Measurements from ENCODE around the gene INPP5A.
"Not testable (repeated sequence)": the region's sequence is repeated elsewhere in the genome, so short reads cannot be mapped to it uniquely, and the experiment has no call there.

Gene INPP5A

DNA sequence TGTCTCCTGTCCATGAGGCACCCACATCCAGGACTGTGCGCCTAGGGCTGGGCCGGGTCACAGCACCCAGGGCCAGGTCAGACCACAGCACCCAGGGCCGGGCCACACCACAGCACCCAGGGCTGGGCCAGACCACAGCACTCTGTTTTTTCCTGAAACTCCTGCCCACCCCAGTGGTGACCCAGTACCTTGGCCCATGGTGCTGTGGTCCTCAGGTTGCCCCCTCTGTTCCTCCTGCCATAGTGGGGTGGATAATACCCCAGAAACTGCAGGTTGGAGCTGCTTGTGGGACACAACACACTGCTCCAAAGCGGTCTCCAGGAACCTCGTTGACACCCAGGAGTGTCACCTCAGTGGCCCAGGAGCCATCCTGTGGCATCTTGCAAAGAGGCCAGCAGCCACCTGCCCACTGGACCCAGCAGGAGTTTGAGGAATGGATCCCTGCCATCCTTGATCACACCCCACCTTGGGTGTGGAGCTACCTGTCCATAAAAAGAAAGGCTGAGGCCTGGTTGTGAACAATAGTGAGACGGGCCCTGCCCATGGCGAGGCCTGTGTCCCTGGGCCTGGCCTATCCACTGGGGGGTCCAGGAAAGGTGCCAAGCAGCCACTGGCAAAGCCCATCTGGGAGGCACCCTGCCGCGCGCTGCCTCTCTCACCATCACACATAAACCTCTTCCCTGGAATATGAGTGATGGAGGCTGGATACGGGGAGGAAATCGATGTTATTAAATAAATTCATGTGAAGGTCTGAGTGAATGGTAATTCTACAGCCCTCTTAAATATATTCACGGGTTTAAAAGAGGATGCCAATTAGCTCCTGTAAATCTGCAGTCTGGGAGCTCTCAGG is 159.4 kb downstream of the INPP5A start:
- DNase-seq (ENCODE audit: low spot score) = peak; percentile 10

DNA sequence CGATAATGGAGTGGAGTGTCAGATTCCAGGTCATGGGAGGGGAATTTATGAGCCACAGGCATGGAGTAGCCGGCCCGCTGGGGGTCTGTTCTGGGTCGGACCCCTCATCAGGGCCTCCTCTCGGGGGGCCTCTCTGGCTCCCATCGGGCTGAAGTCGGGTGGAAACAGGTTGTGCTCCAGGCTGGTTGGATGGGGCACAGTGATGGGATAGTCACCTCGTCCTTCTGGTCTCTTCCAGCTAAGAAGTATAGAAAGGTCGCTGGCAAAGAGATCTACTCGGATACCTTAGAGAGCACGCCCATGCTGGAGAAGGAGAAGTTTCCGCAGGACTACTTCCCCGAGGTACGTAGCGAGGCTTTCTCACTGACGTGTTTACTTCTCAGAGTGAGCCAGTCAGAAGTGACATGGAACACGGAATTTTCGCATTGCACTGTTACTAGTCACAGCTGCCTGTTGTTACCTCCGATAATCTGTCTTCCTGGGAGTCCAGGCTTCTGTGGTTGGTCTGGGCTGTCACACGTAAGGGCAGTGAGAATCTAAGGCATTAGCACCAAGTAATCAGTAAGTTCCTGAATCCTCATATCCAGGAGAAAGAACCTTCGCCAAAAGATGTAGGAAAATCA is 160.1 kb downstream of the INPP5A start:
- DNase-seq (ENCODE audit: low spot score) = no peak

DNA sequence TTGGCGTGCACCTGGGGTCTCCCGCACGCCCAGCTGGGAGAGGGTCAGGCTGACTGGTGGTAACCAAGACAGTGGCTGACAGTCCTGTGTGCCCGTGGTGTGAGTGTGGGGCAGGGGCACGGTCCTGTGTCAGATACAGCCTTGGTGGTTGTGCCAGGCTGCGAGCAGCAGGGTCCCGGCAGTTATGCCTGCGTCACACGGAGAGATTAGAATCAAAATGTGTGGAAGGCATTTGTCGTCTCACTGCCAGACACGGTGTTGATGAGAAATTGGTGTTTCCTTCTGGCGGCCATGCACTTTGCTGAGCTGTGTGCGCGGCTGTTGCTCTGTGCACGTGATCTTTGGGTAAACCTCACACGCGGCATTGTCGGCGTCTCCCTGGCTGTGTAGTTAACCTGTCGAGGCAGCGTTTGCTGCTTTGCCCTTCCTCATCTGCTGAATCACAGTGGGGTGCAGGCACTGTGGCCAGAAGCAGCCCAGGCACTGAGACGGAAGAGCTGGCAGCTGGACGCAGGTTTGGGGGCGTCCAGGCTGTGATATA is 160.7 kb downstream of the INPP5A start:
- DNase-seq (ENCODE audit: low spot score) = no peak

DNA sequence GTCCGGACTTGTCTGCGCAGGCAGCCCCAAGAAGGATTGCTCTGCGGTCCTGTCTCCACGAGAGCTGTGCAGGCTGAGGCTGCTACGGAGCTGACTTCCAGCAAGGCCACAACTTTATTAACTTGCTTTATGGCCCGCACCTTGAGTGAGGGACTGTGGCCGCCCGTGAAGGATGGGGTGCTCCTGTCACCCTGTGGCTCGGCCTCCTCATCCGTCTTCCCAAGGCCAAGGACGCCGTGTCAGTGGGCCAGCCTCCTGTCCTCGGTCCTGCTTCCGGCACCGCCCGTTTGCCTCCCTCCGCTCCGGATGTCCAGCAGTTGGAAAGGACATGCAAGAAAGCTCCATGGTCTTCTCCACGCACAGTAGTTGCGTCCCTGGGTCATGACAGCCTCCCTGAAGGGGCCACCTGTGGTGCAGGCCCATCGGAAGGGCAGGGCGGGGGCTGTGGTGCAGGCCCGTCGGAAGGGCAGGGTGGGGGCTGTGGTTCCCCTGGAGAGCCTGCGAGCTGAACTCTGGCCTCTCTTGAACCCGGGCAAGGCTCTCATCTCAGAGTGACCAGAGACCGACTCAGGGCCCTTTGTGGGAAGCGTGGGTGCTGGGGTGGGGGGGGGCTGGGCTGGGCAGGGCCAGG is 161.3 kb downstream of the INPP5A start:
- no peak for DNase-seq (ENCODE audit: low spot score)

DNA sequence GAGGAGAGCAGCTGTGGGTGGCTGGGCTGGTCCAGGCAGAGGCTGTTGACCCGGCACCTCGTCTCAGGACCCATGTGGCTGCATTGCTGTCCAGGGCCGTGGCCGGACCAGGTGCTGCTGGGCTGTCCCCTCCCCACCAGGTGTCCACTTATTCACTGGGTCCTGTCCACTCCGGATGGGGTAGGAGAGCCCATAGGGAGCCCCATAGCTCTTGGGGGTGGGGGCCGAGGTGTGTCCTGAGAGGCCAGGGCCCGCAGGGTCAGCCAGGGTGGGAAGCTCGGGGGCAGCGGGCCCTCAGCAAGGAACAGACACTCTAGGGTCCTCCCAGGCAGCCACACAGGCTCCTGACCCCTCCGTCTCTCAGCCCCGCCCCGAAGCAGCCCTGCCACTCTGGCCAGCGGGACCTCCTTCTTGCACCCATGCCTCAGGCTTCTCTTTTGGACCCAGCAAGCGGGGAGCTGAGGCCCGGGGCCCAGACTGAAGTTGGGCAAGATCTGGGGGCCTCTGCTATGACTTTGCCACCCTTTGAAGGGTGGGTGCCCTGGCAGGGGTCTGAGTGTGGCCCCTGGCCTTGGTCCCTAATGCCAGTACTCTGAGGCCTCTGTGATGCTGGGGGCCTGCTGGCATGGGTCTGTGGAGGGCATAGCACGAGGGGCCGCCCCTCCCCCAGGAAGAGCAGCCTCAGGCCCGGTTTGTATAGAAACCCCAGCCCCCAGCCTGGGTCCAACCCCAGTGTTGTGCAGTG is 162.0 kb downstream of the INPP5A start:
- no peak for DNase-seq (ENCODE audit: low spot score)

DNA sequence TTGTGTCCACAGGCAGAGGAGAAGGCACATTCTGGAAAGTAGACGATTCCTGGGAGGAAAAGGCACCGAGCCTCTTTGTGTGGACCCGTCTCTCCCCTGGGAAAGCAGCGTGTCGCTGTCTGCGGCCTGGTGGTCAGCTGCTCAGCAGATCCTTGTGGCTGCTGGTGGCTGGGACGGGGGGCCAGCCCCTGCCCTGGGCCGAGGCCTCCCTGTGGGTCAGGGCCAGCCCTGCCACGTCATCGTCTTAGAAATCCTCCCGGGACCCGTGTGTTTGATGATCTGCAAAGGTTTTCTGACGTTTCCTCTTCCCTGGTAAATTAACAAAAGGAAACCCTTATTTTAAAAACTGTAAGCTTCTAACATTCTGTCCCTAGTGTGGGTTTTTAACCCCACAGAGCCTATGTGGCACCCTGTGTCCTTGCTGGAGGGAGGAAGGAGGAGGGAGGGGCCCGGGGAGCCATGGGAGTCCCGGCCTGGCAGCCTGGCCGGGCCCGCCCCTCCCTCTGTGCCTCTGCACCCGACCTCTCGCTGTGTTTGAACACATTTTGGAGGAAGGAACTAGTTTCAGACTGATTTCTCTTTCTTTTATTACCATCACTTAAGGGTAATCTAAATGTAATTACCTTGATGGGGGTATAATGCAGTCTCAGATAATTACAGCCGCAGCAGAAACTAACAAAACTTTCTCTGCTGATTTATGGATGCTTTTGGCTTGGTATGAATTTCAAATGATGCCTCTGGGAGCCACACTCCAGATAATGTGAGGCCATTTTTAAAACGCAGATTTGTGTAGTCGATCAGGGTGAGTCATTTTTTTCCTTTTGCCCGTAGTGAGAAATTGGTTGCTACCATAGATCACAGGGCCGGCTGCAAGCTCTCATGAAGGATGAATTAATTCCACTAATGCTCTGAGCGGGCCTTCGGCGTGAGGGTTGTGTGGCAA is 162.8 kb downstream of the INPP5A start:
- no peak for DNase-seq (ENCODE audit: low spot score)

DNA sequence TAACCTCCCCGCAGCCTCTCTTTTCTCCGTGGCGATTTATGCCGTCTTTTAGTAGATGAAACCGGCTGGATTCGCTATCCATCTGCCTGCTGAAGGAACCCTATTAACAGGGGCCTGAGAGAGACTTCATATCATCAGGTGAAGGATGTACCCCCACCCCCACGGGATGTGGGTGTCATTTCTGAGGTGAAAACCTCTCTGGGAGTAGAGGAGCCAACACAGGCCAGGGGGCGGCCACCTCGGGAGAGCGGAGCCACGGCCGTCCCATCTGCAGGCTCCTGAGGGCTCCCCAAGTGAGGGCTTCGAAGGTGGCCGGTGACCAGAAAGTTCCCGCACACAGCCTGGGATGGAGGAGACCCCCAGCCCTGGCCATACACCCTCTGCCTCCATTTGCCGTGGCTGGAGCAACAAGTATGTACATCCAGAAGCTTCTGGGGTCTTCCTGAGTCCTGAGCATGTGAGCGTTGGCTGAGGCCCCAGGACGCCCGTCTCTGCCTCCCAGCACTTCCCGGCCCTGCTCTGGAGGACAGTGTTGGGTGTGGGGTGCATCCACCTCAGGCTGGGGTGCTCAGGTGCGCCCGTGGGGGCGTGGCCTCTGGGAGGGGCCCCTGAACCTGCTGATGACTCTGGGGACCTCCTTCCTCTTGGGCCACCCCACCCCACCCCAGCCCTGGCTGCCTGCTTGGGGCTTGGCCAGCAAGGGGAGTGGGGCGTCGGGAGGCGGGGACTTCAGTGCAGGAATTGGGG is 163.7 kb downstream of the INPP5A start:
- no peak for DNase-seq (ENCODE audit: low spot score)

DNA sequence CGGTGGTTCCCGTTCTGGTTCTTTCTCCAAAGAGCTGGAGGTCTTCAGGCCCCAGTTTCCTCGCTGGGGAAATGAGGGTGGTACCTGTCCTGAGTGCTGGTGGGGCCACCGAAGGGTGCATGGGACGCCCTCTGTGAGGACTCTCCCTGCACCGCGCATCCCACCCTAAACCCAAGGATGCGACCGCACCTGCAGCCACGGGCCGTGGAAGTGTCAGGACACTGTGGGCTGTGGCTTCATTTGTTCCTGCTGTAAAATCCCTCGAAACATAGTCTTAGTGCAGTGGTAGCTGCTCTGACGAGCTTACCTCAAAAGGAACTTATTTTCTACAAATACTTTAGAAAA is 164.2 kb downstream of the INPP5A start:
- DNase-seq (ENCODE audit: low spot score) = no peak

DNA sequence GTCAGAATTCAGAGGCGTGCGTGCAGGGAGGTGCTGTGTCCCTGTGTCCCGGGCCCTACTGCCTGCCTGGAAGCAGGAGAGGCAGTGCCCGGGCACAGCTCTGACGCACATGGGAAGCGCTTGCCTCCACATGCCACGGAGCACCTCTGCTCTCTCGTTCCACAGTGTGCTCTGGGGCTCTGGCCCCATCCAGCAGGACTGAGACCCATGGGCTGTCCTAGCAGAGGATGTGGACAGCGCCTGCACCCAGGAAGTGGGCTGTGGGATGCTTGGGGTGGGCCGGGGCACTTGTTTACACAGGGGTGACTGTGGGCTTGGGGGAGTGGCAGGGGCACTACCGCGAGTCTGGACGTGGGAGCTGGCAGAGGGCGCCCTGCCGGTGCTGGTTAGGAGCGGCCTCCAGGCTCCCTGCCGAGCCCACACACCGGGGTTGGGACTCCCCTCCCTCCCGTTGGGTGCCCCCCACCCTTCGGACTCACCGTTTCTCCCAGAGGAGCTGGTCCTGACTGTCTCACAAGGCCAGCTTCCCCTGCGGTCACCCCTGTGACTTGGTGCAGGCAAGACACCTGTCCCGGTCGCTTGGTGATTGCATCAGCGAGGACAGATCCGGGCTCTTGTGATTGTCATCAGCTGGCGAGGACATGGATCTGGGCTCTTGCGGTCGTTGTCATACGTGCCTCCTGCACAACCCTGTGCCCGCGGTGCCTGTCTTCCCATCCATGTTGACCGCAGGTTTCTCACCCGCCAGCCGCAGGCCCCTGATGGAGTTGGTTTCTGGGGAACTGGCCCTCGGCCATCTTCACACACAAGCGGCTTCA is 165.2 kb downstream of the INPP5A start:
- DNase-seq (ENCODE audit: low spot score) = no peak

DNA sequence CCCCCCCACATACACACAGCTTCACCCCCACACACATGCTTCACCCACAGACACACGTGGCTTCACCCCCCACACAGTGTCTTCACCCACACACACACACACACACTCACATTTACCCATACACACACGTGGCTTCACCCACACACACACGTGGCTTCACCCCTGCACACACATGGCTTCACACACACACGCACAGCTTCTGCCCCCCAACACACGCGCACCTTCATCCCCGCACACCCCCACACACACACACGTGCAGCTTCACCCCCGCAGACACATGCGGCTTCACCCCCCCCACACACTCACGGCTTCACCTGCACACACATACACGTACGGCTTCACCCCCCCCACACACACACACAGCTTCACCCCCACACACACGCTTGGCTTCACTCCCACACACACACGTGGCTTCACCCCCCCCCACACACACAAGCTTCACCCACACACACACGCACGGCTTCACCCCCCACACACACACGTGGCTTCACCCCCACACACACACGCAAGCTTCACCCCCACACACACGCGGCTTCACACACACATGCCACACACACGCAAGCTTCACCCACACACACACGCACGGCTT is 165.9 kb downstream of the INPP5A start:
- DNase-seq (ENCODE audit: low spot score) = no peak

DNA sequence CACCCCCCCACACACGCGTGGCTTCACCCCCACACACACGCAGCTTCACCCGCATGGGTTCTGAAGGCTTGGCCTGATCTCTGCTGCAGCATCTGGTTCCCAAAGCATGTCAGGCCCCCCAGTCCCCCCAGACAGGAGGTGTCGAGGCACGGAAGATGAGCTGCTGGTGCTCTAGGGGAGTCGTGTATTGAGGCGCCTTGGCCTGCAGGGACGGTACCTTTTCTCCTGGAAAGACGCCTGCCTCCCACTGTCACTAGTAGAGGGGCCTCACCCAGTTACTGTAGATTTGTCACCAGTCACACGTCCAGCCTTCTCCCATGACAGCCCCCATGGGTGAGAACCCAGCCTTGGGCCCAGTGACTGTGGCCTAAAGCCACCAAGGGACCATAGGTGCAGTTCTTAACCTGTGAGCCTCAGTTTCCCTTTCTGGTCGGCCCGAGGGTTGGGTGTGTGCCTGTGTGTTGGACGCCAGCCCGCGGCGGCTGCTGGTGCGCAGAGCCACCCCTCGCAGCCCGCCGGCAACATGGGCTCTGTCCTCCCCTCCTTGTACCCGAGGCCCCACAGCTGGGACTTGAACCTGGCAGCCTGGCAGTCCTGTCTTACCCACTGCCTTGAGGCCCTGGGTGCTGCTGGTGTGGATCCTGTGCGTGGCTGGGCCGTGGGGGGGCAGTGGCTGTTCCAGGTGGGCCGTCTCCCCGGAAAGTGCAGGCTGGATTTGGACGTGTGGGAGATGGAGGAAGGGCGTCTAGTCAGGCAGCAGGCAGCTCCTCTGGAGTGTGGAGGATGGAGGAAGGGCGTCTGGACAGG is 166.6 kb downstream of the INPP5A start:
- DNase-seq (ENCODE audit: low spot score) = no peak

DNA sequence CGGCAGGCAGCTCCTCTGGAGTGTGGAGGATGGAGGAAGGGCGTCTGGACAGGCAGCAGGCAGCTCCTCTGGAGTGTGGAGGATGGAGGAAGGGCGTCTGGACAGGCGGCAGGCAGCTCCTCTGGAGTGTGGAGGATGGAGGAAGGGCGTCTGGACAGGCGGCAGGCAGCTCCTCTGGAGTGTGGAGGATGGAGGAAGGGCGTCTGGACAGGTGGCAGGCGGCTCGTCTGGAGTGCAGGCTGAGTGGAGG is 167.2 kb downstream of the INPP5A start:
- not testable (repeated sequence) for DNase-seq (ENCODE audit: low spot score)

DNA sequence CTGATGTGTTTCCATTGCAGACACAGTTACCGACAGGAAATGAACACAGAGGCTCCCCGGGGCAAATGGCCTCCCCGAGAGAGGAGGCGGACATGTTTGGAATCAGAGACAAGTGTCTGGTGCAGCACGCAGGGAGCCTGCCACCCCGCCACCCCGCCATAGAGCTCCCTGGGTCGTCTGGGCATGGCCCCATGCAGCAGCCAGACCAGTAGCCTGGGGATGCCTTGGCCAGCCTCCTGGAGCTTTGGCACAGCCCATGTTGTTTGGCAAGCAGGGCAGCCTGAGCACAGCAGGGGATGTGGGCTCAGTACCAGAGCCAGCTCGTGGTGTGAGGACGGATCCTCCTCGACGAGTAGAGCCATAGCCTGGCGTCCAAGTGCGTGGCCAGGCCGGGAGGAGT is 167.6 kb downstream of the INPP5A start:
- peak; percentile 70 for DNase-seq (ENCODE audit: low spot score)

DNA sequence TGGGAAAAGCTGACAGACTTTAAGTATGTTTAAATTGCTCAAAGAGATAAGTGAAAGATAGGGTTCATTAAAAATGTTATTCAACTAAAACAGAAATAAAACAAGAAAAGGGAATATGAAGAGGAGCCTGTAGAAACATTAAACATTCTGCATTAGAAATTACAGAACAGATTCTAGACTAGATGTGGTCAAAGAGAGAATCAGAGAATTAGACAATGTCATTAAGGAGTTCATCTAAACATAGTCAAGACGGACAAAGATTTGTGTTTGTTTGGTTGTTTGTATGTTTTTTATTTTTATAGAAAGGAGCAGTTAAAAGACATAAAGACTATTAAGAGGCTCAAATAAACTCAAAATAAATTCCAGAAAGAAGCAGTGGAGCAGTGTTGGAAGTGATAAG is 168.4 kb downstream of the INPP5A start:
- DNase-seq (ENCODE audit: low spot score) = no peak

DNA sequence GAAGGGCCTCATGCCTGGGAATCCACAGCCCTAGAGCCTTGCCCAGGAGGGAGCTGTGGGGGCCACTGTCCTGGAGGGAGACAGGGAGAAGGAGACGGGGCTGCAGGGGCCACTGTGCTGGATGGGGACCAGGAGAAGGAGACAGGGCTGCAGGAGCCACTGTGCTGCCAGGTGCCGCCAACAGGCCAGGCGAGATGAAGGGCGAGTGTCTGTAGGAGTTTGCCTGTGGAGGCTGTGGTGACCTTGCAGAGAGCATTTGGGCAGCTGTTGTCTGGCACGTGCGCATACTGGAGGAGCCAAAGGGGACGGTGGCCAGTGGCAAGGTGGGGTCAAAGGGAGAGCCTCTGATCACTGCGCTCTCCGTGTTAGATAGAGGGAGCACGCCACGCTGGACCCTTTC is 169.1 kb downstream of the INPP5A start:
- DNase-seq (ENCODE audit: low spot score) = no peak

DNA sequence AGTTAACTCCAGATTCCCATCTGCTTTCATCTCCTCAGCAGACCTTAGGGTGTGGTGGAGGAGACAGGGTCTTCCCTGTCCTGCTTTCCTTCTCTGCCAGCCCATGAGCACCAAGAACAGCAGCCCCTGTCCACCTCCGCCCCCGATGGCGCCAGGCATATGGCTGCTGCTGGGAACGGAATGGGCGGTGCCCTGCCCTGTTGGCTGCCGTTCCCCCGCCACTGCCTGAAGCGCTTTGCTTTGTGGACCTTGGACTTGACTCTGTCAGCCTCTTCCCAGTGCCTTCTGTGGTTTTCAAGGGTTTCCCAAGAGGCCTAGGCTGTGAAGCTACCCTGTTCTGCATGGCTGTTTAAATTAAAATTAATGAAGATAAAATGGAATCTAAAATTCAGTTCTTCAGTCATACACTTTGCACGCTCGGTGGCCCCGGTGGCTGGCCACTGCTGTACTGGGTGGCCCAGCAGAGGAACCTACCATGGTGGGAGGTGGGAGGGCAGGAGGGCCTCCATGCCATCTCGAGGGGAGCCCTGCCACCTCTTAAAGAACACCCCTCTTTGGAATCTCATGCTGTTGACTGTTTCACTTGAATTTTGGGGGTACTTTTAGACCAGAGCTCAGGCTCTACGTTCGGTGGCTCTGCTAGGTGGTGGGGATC is 169.7 kb downstream of the INPP5A start:
- no peak for DNase-seq (ENCODE audit: low spot score)

DNA sequence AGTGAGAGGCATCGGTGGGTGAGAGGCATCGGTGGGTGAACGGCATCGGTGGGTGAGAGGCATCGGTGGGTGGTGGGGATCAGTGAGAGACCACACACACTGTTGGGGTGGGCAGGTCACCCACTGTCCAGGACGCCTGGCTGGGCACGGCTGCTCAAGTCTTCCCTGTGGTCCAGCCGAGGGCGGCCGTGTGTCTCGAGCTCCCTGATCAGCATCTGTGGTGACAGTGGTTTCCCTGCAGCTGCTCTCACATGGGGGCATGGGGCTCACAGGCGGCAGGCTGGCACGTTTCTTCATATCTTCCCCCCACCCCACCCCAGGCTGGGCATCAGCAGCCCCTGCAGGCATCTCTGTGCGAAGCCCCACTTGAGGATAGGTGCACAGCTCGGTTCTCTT is 170.2 kb downstream of the INPP5A start:
- DNase-seq (ENCODE audit: low spot score) = no peak

DNA sequence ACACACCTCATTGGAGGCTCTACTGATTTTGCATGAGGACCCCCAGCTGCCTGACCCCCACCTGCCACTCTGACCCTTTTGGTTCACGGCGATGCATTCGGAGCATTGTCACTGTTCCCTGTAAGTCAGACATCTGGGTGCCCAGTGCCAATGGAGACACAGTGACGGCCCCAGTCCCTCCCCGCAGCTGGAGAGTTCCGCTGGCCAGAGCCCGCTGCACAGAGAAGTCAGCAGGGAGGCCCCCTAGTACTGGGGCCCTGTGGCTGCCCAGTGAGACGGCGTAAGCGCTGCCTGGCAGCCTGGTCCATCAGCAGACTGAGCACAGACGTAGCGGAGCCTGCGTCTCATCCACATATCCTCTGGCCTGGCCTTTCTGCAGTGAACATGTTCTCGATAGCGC is 170.9 kb downstream of the INPP5A start:
- no peak for DNase-seq (ENCODE audit: low spot score)
